ENCODE data around the gene CNTNAP4. TPM values are rescaled to one million over a fixed set of nuclear protein-coding genes. Genes with fewer than 3 reads are reported as not detected.

Gene CNTNAP4
- total and polyA plus RNA-seq, 10 of the 15 experiments (the other 5 are each of a cell fraction or from before 2014, with no cell fraction given) = 0.45 to 1.9 (median 0.90) TPM

DNA sequence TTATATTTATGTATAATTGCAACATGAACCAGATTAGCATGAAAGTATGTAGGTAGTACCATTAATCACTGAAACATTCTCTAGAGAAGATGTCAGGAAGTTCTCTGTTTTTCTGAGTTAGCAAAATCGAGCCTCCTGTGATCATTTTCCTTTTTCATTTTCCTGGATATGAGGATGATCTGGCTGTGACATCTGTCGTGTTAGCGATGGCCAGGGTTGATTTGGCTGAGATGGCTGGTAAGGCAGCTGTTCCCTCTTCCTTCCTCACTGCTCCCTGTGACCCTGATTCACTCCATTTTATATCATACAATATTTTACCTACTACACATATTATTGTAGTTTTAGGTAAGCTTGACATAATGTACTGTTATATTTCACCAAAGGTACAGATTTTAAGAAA lies 10.3 kb downstream of the CNTNAP4 start:
- DNase-seq (ENCODE audit: low read depth, low spot score) (no peak), ATAC-seq (no peak), FAIRE-seq (no peak)
- TF ChIP-seq, protein P1, sequence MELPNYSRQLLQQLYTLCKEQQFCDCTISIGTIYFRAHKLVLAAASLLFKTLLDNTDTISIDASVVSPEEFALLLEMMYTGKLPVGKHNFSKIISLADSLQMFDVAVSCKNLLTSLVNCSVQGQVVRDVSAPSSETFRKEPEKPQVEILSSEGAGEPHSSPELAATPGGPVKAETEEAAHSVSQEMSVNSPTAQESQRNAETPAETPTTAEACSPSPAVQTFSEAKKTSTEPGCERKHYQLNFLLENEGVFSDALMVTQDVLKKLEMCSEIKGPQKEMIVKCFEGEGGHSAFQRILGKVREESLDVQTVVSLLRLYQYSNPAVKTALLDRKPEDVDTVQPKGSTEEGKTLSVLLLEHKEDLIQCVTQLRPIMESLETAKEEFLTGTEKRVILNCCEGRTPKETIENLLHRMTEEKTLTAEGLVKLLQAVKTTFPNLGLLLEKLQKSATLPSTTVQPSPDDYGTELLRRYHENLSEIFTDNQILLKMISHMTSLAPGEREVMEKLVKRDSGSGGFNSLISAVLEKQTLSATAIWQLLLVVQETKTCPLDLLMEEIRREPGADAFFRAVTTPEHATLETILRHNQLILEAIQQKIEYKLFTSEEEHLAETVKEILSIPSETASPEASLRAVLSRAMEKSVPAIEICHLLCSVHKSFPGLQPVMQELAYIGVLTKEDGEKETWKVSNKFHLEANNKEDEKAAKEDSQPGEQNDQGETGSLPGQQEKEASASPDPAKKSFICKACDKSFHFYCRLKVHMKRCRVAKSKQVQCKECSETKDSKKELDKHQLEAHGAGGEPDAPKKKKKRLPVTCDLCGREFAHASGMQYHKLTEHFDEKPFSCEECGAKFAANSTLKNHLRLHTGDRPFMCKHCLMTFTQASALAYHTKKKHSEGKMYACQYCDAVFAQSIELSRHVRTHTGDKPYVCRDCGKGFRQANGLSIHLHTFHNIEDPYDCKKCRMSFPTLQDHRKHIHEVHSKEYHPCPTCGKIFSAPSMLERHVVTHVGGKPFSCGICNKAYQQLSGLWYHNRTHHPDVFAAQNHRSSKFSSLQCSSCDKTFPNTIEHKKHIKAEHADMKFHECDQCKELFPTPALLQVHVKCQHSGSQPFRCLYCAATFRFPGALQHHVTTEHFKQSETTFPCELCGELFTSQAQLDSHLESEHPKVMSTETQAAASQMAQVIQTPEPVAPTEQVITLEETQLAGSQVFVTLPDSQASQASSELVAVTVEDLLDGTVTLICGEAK (IDR thresholded peaks at IDR 0.05; ENCODE audit: borderline replicate concordance) = no peak
- no peak for TF ChIP-seq NFXL1 (IDR thresholded peaks at IDR 0.05; ENCODE audit: borderline replicate concordance)
- no peak for TF ChIP-seq ZNF207 (IDR thresholded peaks at IDR 0.05; ENCODE audit: borderline replicate concordance)
- TF ChIP-seq BRCA1 (IDR thresholded peaks at IDR 0.05; ENCODE audit: low read depth, low read length) = no peak
- no peak for TF ChIP-seq PAX5 (IDR thresholded peaks at IDR 0.05; ENCODE audit: borderline replicate concordance, low read depth, low read length)
- 0% methylated on average over 3 of the region's 3 CpGs for WGBS (ENCODE audit: insufficient coverage, insufficient replicate concordance, low lambda C conversion rate, missing lambda C conversion rate)
- no TSS peak for BruUV-seq (replicated peaks)
- H3K27me3 ChIP-seq (replicated peaks in 1 of 2; ENCODE audit: control insufficient read depth in 2 of 2, insufficient read depth in 2 of 2, low read length in 1 of 2) = no peaks in the 10 kb centered on the region
- no peaks in the 10 kb centered on the region for H3K36me3 ChIP-seq (ENCODE audit: control insufficient read depth in 2 of 2, insufficient read depth in 2 of 2, low read length in 1 of 2)
- H3K27ac ChIP-seq (ENCODE audit: control insufficient read depth, insufficient read depth) = no peak overlapping the region
- no peak overlapping the region for H3K4me2 ChIP-seq (ENCODE audit: control insufficient read depth, insufficient read depth)
- H4K20me1 ChIP-seq (ENCODE audit: control insufficient read depth, insufficient read depth) = no peaks in the 10 kb centered on the region
- ChIA-PET POLR2A (no interaction called here), SMC1A (ENCODE audit: uncharacterized antibody, unreplicated experiment) (interaction anchor here (0.8 to 1.5 kb wide), 2 partner anchors 10 to 366 kb away, joined by 3 read pairs; no protein-coding TSS in a partner anchor), RAD21 (ENCODE audit: unreplicated experiment) (no interaction called here), CTCF (interaction anchor here (1.5 kb wide), 1 partner anchor 49 kb away, joined by 4 read pairs; no protein-coding TSS in a partner anchor)
- intact Hi-C loops (cut with micrococcal nuclease; ENCODE audit: unreplicated experiment) (no loop called here), in situ Hi-C loops (cut with MboI) (no loop called here)
- H3K9ac ChIP-seq (ENCODE audit: control insufficient read depth, insufficient read depth, low read length) = no peak overlapping the region
- H3K79me2 ChIP-seq (ENCODE audit: control insufficient read depth, insufficient read depth, low read length) = no peaks in the 10 kb centered on the region
- H3K9me3 ChIP-seq (replicated peaks; ENCODE audit: control insufficient read depth, insufficient read depth, low read length) = no peaks in the 10 kb centered on the region
- no peak overlapping the region for H2AFZ ChIP-seq (ENCODE audit: control insufficient read depth, low read depth, low read length)
- no peak overlapping the region for H3K4me3 ChIP-seq
- H3K4me1 ChIP-seq (ENCODE audit: control insufficient read depth, insufficient read depth, low read length) = no peaks in the 10 kb centered on the region

All from GM12878 (cell line).